Measurements from ENCODE around the gene ADAM15.

DNA sequence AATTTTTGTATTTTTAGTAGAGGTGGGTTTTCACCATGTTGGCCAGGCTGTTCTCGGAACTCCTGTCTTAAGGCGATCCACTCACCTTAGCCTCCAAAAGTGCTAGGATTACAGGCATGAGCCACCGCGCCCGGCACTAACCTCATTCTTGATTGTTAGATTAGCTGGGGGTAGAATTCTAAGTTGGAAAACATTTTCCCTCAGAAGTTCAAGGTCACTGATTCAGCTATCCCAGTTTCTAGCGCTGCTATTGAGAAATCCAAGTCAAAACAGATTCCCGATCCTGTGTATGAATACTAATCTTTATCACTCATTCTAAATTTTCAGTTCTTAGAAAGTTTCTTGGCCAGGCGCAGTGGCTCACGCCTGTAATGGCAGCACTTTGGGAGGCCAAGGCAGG is 52.2 kb downstream of the ADAM15 start:
- TF ChIP-seq, protein P1, sequence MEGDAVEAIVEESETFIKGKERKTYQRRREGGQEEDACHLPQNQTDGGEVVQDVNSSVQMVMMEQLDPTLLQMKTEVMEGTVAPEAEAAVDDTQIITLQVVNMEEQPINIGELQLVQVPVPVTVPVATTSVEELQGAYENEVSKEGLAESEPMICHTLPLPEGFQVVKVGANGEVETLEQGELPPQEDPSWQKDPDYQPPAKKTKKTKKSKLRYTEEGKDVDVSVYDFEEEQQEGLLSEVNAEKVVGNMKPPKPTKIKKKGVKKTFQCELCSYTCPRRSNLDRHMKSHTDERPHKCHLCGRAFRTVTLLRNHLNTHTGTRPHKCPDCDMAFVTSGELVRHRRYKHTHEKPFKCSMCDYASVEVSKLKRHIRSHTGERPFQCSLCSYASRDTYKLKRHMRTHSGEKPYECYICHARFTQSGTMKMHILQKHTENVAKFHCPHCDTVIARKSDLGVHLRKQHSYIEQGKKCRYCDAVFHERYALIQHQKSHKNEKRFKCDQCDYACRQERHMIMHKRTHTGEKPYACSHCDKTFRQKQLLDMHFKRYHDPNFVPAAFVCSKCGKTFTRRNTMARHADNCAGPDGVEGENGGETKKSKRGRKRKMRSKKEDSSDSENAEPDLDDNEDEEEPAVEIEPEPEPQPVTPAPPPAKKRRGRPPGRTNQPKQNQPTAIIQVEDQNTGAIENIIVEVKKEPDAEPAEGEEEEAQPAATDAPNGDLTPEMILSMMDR (IDR thresholded peaks at IDR 0.05) = no peak
- TF ChIP-seq TEAD1 (CRISPR knock-in tag; IDR thresholded peaks at IDR 0.05) = no peak
- no peak for TF ChIP-seq JUN (CRISPR knock-in tag; IDR thresholded peaks at IDR 0.05)
- no peak for TF ChIP-seq IRF2 (CRISPR knock-in tag; IDR thresholded peaks at IDR 0.05; ENCODE audit: borderline replicate concordance, low read depth)
- TF ChIP-seq, protein P2, sequence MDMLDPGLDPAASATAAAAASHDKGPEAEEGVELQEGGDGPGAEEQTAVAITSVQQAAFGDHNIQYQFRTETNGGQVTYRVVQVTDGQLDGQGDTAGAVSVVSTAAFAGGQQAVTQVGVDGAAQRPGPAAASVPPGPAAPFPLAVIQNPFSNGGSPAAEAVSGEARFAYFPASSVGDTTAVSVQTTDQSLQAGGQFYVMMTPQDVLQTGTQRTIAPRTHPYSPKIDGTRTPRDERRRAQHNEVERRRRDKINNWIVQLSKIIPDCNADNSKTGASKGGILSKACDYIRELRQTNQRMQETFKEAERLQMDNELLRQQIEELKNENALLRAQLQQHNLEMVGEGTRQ (CRISPR knock-in tag; IDR thresholded peaks at IDR 0.05) = no peak
- TF ChIP-seq, protein P3, sequence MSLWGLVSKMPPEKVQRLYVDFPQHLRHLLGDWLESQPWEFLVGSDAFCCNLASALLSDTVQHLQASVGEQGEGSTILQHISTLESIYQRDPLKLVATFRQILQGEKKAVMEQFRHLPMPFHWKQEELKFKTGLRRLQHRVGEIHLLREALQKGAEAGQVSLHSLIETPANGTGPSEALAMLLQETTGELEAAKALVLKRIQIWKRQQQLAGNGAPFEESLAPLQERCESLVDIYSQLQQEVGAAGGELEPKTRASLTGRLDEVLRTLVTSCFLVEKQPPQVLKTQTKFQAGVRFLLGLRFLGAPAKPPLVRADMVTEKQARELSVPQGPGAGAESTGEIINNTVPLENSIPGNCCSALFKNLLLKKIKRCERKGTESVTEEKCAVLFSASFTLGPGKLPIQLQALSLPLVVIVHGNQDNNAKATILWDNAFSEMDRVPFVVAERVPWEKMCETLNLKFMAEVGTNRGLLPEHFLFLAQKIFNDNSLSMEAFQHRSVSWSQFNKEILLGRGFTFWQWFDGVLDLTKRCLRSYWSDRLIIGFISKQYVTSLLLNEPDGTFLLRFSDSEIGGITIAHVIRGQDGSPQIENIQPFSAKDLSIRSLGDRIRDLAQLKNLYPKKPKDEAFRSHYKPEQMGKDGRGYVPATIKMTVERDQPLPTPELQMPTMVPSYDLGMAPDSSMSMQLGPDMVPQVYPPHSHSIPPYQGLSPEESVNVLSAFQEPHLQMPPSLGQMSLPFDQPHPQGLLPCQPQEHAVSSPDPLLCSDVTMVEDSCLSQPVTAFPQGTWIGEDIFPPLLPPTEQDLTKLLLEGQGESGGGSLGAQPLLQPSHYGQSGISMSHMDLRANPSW (CRISPR knock-in tag; conservative IDR thresholded peaks at IDR 0.05; ENCODE audit: low read depth) = no peak
- TF ChIP-seq ZNF423 (CRISPR knock-in tag; IDR thresholded peaks at IDR 0.05) = no peak
- TF ChIP-seq, protein P4, sequence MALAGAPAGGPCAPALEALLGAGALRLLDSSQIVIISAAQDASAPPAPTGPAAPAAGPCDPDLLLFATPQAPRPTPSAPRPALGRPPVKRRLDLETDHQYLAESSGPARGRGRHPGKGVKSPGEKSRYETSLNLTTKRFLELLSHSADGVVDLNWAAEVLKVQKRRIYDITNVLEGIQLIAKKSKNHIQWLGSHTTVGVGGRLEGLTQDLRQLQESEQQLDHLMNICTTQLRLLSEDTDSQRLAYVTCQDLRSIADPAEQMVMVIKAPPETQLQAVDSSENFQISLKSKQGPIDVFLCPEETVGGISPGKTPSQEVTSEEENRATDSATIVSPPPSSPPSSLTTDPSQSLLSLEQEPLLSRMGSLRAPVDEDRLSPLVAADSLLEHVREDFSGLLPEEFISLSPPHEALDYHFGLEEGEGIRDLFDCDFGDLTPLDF (CRISPR knock-in tag; IDR thresholded peaks at IDR 0.05) = no peak

Measured in WTC11 (cell line).